HEK293T (cell line): ENCODE data around the gene INTS15.

Source experiments
- CTCF ChIA-PET: fragments of 350-600 bp; formaldehyde crosslinking; extraction: SDS; loops from one replicate; lab custom pipeline; 2021; ENCODE audit warnings: antibody characterized with exemption, inconsistent platforms; lab: Yijun Ruan, JAX
- POLR2A ChIA-PET: fragments of 350-600 bp; formaldehyde crosslinking; extraction: SDS; loops from one replicate; lab custom pipeline; 2020; ENCODE audit warnings: antibody characterized with exemption, inconsistent platforms; lab: Yijun Ruan, JAX
- DNase-seq: peaks from one replicate; pipeline ENCODE4 v3.0.0; 2012; ENCODE audit warnings: mixed read lengths; ENCODE audit errors: extremely low spot score
- ARNT ChIP-seq: fragments of 450-650 bp; IDR thresholded peaks from 2 replicates; pipeline ENCODE4 v1.6.1; 2017; ENCODE audit warnings: mild to moderate bottlenecking
- BHLHE40 ChIP-seq: fragments of 450-650 bp; IDR thresholded peaks from 2 replicates; pipeline ENCODE4 v1.6.1; 2016; ENCODE audit warnings: mild to moderate bottlenecking, moderate library complexity, borderline replicate concordance
- CTBP1 ChIP-seq: fragments of 450-650 bp; IDR thresholded peaks from 2 replicates; pipeline ENCODE4 v1.6.1; 2016; ENCODE audit warnings: borderline replicate concordance
- ELF4 ChIP-seq: fragments of 450-650 bp; IDR thresholded peaks from 2 replicates; pipeline ENCODE4 v1.6.1; 2017; ENCODE audit warnings: antibody characterized with exemption
- FOXA1 ChIP-seq: fragments of 450-650 bp; IDR thresholded peaks from 2 replicates; pipeline ENCODE4 v1.6.1; 2016; ENCODE audit warnings: mild to moderate bottlenecking
- FOXK2 ChIP-seq: fragments of 450-650 bp; IDR thresholded peaks from 2 replicates; pipeline ENCODE4 v1.6.1; 2016; ENCODE audit warnings: mild to moderate bottlenecking
- FOXM1 ChIP-seq: fragments of 450-650 bp; IDR thresholded peaks from 2 replicates; pipeline ENCODE4 v1.6.1; 2017; ENCODE audit warnings: mild to moderate bottlenecking, borderline replicate concordance
- HDGF ChIP-seq: fragments of 450-650 bp; IDR thresholded peaks from 2 replicates; pipeline ENCODE4 v1.6.1; 2017; ENCODE audit warnings: antibody characterized with exemption, borderline replicate concordance
- L3MBTL2 ChIP-seq: fragments of 450-650 bp; conservative IDR thresholded peaks from 2 replicates; pipeline ENCODE4 v1.6.1; 2016; ENCODE audit warnings: mild to moderate bottlenecking
- LEF1 ChIP-seq: fragments of 450-650 bp; IDR thresholded peaks from 2 replicates; pipeline ENCODE4 v1.6.1; 2017; ENCODE audit warnings: mild to moderate bottlenecking, borderline replicate concordance
- NFRKB ChIP-seq: fragments of 450-650 bp; IDR thresholded peaks from 2 replicates; pipeline ENCODE4 v1.6.1; 2016; ENCODE audit warnings: mild to moderate bottlenecking, moderate library complexity
- PKNOX1 ChIP-seq: fragments of 450-650 bp; IDR thresholded peaks from 2 replicates; pipeline ENCODE4 v1.6.1; 2016
- SP1 ChIP-seq: fragments of 450-650 bp; IDR thresholded peaks from 2 replicates; pipeline ENCODE4 v1.6.1; 2017
- SUZ12 ChIP-seq: fragments of 450-650 bp; IDR thresholded peaks from 2 replicates; pipeline ENCODE4 v1.6.1; 2016; ENCODE audit warnings: mild to moderate bottlenecking
- TARDBP ChIP-seq: fragments of 450-650 bp; IDR thresholded peaks from 2 replicates; pipeline ENCODE4 v1.6.1; 2016
- ZNF384 ChIP-seq: fragments of 450-650 bp; IDR thresholded peaks from 2 replicates; pipeline ENCODE4 v1.6.1; 2016

The INTS15 gene

GRCh38 chr7:6588566-6588965 lies 1.3 kb upstream of the INTS15 start:
- ChIA-PET POLR2A (interaction anchor here (1.2 kb wide), 1 partner anchor 11 kb away, joined by 5 read pairs; the partner anchor contains the start of gene ZDHHC4), CTCF (interaction anchor here (0.7 to 1.6 kb wide), 2 partner anchors 10 to 14 kb away, joined by 3 to 7 read pairs; no protein-coding TSS in a partner anchor)
- TF ChIP-seq HDGF, result no peak
- no peak for TF ChIP-seq FOXK2
- TF ChIP-seq NFRKB, result no peak
- no peak for TF ChIP-seq ZNF384
- no peak for TF ChIP-seq FOXM1
- TF ChIP-seq L3MBTL2, result no peak
- TF ChIP-seq LEF1, result no peak
- TF ChIP-seq BHLHE40, result no peak
- no peak for TF ChIP-seq FOXA1
- TF ChIP-seq TARDBP, result no peak
- TF ChIP-seq ARNT, result no peak
- no peak for TF ChIP-seq SP1
- no peak for TF ChIP-seq PKNOX1
- DNase-seq, result no peak

GRCh38 chr7:6589151-6589828 lies 531 bp upstream of the INTS15 start:
- TF ChIP-seq L3MBTL2 (no peak), NFRKB (no peak), CTBP1 (no peak), FOXK2 (no peak), ZNF384 (no peak), FOXA1 (no peak), SP1 (no peak), TARDBP (no peak), ELF4 (no peak), HDGF (no peak), BHLHE40 (no peak), LEF1 (no peak), ARNT (no peak), SUZ12 (no peak), FOXM1 (no peak)
- no peak for DNase-seq
- ChIA-PET CTCF (interaction anchor here (0.6 to 1.6 kb wide), 5 partner anchors 11 to 363 kb away, joined by 3 to 7 read pairs (median 4); no protein-coding TSS in a partner anchor), POLR2A (interaction anchor here (0.9 to 1.7 kb wide), 6 partner anchors 8 to 48 kb away, joined by 3 to 9 read pairs (median 3); partner anchors contain the start of genes ZDHHC4 and ZNF316)

GRCh38 chr7:6590645-6591110 lies 857 bp downstream of the INTS15 start:
- no peak for DNase-seq
- POLR2A ChIA-PET, result interaction anchor here (1.0 to 1.7 kb wide), 4 partner anchors 13 to 46 kb away, joined by 3 to 9 read pairs (median 4); partner anchors contain the start of genes ZDHHC4 and ZNF316
- CTCF ChIA-PET, result interaction anchor here (1.1 kb wide), 1 partner anchor 74 kb away, joined by 3 read pairs; no protein-coding TSS in a partner anchor
- TF ChIP-seq ZNF384, result no peak
- TF ChIP-seq CTBP1, result no peak
- TF ChIP-seq FOXK2, result no peak
- no peak for TF ChIP-seq NFRKB
- TF ChIP-seq BHLHE40, result no peak
- TF ChIP-seq SUZ12, result no peak
- no peak for TF ChIP-seq SP1
- TF ChIP-seq ARNT, result no peak
- no peak for TF ChIP-seq TARDBP
- TF ChIP-seq ELF4, result no peak
- no peak for TF ChIP-seq FOXM1
- TF ChIP-seq HDGF, result no peak
- no peak for TF ChIP-seq L3MBTL2
- TF ChIP-seq PKNOX1, result no peak
- no peak for TF ChIP-seq LEF1
- TF ChIP-seq FOXA1, result no peak

DNA sequence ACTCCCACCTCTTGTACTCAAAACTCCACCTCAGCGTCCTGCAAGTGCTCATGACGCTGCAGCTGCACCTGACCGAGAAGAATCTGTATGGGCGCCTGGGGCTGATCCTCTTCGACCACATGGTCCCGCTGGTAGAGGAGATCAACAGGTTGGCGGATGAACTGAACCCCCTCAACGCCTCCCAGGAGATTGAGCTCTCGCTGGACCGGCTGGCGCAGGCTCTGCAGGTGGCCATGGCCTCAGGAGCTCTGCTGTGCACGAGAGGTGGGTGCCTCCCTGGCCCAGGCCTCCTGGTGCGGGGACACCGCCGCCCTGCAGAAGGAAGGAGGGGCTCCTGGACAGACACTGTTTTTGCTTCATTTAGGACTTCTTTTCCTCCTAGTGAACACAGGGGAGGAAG lies 10.3 kb downstream of the INTS15 start:
- POLR2A ChIA-PET, result interaction anchor here (0.8 kb wide), 1 partner anchor 11 kb away, joined by 3 read pairs; the partner anchor contains the start of gene INTS15
- CTCF ChIA-PET, result no interaction called here
- no peak for DNase-seq
- TF ChIP-seq FOXM1 (no peak), SP1 (no peak), HDGF (no peak), NFRKB (no peak), SUZ12 (no peak), CTBP1 (no peak), ZNF384 (no peak), PKNOX1 (no peak), L3MBTL2 (no peak), FOXA1 (no peak)

DNA sequence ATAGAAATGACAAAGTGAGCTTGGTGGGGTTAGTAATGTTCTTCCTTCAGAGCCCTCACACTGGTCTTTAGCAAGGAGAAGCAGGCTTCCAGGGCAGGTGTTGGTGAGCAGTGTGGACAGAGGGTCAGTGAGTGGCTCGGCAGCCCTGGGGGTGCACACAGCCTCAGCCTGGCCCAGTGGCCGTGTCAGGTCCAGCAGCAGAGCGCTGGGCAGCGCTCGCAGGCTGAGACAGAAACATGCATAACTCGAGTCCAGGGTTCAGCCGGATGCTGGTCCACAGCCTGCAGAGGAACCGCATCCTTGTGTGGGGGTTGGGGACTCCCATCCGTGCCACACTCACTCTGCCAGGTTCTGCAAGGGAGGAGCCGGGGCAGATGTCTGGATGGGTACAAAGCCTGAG lies 14.6 kb downstream of the INTS15 start:
- ChIA-PET CTCF (no interaction called here), POLR2A (no interaction called here)
- TF ChIP-seq CTBP1, result no peak
- TF ChIP-seq ZNF384, result no peak
- TF ChIP-seq TARDBP, result no peak
- TF ChIP-seq SUZ12, result no peak
- no peak for TF ChIP-seq L3MBTL2
- no peak for TF ChIP-seq BHLHE40
- no peak for TF ChIP-seq NFRKB
- no peak for TF ChIP-seq SP1
- TF ChIP-seq FOXA1, result no peak
- no peak for TF ChIP-seq ELF4
- no peak for TF ChIP-seq ARNT
- TF ChIP-seq LEF1, result no peak
- no peak for TF ChIP-seq HDGF
- TF ChIP-seq FOXM1, result no peak
- no peak for TF ChIP-seq FOXK2
- no peak for TF ChIP-seq PKNOX1
- DNase-seq, result no peak
